Dedifferentiated amniotic fluid mesenchymal stem cell (primary cell): ENCODE results near the gene EPHA3.

Experiments
- DNase-seq: peaks from one replicate; pipeline ENCODE4 v3.0.0-alpha.2; 2016; ENCODE audit errors: extremely low spot score

EPHA3 gene

DNA sequence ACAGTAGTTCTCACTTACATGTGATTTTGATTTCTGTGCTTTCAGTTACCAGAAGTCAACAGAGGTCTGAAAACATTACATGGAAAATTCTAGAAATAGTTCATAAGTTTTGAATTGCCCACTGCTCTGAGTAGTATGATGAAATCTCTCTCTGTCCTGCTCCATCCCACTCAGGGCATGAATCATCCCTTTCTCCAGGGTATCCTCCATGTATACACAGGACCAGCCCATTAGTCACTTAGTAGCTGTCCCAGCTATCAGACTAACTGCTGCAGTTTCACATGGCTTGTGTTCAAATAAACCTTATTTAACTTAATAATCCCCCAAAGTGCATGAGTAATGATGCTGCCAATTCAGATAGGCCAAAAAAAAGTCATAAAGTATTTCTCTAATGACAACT is 38.6 kb downstream of the EPHA3 start:
- peak; percentile 94 for DNase-seq

- DNase-seq, result no peak
Observed at GRCh38 chr3:89154416-89154815, 47.0 kb downstream of the EPHA3 start.

DNA sequence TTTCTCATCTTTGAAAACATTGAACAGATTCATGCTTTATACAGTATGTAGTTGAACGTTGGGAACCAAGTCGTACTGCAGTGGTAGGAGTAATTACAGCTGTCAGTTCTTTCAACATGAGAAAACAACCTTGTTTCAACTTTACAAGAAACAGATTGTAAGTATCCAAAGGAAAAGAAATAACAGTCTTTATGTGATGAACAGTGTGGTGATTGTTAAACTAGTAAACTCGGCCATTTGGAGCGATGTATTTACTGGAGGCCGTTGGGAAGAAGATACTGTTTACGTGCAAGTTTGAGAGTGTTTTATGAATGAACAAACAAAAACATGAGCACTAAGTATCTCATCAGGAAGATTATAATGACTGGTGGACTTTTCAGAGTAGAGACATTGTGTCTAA is 48.4 kb downstream of the EPHA3 start:
- no peak for DNase-seq

DNA sequence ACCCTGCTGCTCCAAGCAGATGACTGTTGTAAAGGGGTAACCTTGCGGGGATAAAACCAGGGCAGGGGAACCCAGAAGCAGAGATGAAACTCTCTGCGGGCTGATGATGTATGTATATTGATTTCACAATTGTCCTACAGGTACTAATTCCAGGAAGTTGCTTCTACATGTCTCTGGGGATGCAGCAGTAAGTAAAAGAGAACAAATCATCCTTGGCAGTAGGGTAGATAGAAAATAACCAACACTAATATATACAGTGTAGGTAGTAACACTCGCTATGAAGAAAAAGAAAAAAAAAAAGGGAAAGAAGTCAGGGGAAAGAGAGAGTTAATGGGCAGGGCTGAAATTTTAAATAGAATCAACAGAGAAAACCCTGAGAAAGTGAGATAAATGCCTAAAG is 50.2 kb downstream of the EPHA3 start:
- DNase-seq, result no peak

DNA sequence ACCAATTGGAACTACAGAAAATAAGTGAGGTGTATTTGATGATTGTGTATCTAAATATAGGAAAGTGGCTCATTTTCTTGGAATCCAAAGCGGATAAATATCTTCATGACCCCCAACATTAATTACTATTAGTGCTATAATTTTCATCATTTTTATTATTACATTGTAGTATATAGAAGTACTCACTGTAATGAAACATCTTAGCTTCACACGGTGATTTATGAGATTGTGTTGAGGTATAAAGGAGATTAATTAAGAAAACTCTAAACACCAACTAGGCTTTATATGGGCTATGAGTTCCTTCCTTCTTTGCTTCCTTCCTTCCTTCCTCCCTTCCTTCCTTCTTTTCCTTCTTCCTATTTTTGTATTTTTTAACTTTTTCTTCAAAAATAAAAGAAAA is 52.2 kb downstream of the EPHA3 start:
- no peak for DNase-seq

DNA sequence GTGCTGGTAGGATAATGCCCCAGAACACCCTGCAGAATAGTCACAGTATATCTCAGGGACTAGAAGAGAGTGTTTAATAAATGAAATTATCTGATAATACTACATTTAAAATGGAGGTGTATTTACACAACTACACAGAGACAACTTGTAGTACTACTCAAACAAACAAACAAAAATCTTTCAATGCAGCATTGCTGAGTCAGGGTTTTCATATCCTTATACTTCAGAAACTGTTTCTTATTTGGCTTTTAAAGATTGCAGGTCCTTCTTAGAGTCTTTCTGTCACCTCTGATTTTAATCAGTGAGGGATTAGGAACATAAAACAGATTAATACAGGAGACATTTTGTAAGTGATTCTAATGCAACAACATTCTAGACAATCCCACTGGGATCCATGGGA is 57.4 kb downstream of the EPHA3 start:
- DNase-seq, result no peak

- no peak for DNase-seq
Observed at GRCh38 chr3:89165636-89166263, 58.3 kb downstream of the EPHA3 start.

- DNase-seq, result no peak
Observed at GRCh38 chr3:89171687-89172545, 64.5 kb downstream of the EPHA3 start.

GRCh38 chr3:89173546-89173945 is 66.1 kb downstream of the EPHA3 start:
- DNase-seq, result peak; percentile 63

DNA sequence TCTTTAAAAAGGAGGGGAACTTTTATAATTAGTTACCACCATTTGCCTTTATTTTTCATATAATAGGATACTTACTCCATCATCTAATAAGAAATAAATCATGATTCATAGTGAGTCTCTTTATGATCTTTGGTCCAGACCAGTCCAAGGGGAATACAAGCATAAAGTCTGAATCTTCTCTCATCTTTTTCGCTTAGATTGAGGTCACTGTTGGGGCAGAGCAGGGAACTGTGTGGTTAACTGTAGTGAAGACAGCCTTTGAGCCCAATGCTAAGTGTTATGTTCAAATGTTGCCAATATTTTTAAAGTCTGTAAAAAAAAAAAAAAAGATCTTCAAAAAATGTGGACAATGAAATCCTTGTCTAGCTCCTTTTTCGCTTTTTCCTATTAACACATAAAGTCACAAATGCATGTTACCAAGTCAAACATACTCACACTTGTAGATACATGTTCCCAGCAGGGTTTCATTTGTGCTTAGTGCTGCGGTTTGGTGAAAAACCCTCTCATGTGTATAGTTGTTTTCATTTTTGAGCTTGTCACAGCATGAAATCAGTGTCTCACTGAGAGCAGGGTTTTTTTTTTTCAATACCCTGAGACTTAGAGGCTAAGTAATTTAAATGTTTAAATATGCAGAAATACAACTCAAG is 72.1 kb downstream of the EPHA3 start:
- DNase-seq, result no peak

DNA sequence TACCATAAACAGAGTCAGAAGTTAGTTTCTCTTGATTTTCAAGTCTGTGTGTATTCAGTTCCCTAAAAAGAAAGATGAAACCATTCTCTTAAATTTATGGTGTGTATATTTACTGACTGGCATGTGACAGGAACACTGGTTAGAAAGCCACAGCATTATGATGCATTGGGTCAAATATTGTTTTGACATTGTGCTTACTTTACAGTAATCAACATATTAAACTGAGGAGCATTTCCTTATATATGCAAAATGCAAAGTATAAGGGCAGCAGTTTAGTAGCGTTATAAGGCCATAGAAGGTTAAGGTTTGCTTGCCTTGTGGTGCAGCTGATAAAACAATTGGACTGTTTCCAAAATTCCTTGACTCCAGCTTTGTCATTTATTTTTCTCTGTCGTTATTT is 72.9 kb downstream of the EPHA3 start:
- DNase-seq, result no peak

DNA sequence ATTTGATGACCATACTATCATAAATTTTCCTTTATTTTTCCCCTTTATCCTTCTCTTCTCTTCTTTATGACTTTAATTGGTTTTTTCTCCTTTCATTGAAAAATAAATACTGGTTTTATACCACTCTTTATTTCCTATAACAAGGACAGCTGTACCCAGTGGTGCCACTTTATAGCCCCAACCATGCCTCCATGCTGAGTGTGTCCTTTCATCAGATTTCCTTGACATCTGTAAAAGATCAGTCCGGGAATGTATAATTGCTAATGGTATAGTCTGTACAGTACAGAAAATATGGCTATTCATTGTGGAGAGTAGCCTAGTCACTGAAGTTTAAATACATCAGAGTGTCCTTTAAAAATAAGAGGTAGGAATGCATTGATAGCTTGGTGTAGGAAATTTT is 74.6 kb downstream of the EPHA3 start:
- DNase-seq, result no peak

- DNase-seq, result no peak
Observed at GRCh38 chr3:89184151-89184995, 77.0 kb downstream of the EPHA3 start.

DNA sequence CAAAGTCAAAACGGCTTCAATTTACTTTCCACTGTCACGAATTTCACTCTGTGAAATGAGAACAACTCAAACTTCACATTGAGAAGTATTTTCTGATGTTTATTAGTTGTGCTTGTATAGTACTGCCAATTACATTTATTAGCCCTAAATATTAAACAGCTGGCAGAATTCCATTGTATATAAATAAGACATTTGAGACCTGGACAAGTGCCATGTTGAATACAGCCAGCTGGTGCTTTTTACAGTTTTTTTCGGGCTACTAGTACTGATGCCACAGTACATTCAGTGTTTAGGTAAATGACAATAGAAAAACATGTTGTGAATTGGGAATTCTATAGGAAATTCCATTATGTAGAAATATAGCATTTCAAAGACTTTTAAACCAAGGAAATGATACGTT is 79.0 kb downstream of the EPHA3 start:
- no peak for DNase-seq

- no peak for DNase-seq
Observed at GRCh38 chr3:89198591-89198990, 91.2 kb downstream of the EPHA3 start.

GRCh38 chr3:89212619-89213018 is 105.2 kb downstream of the EPHA3 start:
- no peak for DNase-seq

DNA sequence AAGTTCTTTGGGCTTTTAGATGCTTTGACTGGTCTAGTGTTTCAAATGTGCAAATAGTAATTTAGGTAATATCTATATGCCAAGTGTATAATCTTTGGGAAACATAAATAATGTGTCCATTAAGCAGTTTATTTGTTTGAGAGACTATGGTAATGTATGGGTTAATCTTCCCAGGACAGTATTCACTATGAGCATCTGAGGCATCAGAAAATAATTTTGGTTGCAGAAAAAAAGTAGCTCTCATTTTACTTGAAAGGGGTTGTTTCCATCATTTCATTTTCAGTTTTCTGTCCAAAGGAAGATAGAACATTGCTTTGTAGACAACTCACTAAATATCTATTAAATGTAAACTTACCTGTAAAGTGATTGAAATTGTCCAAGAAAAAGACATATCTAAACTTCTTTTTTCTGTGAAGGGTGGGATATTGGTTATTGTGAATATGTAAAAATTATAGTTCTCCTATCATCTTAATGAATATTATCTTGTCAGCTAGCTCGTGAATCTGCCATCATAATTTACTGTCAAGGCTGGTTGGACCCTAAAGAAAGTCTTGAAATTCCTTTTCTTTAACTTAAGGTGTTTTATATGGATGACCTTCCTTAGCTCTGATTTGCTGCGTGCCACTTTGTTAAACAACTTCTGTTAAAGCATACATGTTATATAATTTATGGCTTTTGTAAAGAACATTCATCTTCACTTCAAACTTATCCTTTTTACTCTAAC is 108.8 kb downstream of the EPHA3 start:
- peak; percentile 32 for DNase-seq

- no peak for DNase-seq
Observed at GRCh38 chr3:89217148-89217685, 109.8 kb downstream of the EPHA3 start.

GRCh38 chr3:89221924-89222323 is 114.5 kb downstream of the EPHA3 start:
- DNase-seq, result no peak

DNA sequence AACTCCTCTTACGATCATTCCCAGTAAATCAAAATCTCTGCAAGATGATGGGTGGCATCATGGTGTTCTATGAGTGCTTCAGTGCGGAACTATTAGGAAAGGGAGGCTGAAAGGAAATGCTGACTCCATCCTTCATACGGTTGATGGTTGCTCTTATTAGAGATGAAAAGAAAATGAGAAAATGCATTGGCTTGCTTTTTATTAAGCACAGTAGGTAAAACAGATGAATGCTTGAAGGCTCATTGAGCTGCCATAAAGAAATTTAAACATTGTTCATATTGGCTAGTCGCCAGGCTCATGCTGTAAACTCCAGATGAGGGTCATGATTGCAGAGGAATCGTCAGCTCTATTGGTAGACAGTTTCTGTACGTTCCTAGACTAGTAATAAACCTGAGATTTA is 115.8 kb downstream of the EPHA3 start:
- no peak for DNase-seq

DNA sequence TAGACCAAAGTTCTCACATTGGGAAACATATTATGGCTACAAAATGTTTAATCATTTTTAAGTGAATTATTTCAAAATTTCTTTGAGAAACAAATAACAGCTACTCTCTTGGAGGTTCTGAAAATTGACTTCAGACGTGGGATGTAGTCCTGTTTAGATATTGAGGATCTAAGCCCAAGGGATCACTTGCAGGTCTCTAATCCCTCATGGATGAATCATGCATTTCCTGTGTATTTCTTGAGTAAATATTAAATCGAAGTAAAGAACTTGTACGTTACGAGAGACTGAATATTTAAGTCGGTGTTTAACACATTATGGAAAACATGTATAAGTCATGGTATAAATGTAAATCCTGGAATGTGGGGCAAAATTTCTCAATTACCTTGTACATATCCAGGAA is 119.8 kb downstream of the EPHA3 start:
- no peak for DNase-seq
